Left kidney (tissue), 2 donors: ENCODE results near the gene UGT1A7. TPM values are rescaled to one million over a fixed set of nuclear protein-coding genes. Genes with fewer than 3 reads are reported as not detected.
"Not testable (repeated sequence)": the region's sequence is repeated elsewhere in the genome, so short reads cannot be mapped to it uniquely, and the experiment has no call there.

ENCODE experiments used
- DNase-seq: peaks from one replicate; pipeline ENCODE4 v3.0.0-alpha.2; 2013
- polyA plus RNA-seq: library from polyadenylated mRNA; unstranded; fragments of 120-200 nt; gene quantifications from one replicate; pipeline ENCODE4 v1.2.1, GENCODE V29; 2013; ENCODE audit not compliant: insufficient read length

UGT1A7 gene
- polyA plus RNA-seq, 1 donor = 0.07 TPM

DNA sequence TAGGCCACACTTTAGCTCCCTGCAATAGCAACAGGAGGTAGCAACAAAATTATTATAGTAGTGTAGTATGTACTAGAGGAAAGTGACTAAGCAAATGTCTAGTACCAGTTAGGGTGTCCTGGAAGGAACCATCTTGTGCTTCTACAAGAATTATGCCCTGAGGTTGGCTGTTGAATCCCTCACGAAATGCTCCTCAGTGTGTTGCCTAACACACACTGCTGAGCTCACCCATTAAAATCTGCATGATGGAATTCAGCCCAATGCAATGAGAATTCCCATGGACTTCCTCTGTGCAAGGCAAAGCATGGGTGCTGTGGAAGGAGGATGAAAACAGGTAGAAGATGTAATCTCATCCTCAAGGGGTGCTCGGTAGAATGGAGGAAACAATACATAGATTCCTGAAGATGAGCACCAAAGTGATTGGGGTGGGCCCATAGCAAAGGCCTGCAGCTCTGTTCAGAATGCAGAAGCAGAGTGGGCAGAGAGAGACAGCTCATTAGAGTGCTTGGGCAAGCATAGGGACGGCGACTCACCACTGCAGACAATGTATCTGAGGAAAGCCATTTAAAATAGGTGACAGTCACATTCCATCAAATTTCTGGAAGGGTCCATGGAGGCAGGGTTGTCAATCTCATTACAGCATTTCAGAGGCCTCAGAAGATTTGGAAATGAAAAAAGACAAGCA is 1.2 kb upstream of the UGT1A7 start:
- DNase-seq = no peak

DNA sequence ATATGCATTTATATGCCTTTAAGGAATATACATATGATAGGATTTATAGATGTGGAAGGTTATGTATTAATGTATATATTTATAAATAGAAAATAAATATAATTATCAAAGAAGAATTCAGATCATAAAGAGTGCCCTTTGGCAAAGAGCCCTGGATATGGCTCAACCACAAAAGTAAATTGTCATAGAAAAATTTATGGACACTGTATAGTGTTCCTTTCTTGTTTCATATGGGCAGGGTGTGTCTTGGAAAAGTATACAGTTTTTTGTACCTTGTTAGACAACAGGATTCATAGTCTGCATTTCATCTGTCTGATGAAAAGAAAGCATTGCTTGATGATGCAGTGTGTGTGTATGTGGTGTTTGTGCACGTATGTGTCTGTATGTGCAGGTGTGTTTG is 2.9 kb downstream of the UGT1A7 start:
- DNase-seq = no peak

DNA sequence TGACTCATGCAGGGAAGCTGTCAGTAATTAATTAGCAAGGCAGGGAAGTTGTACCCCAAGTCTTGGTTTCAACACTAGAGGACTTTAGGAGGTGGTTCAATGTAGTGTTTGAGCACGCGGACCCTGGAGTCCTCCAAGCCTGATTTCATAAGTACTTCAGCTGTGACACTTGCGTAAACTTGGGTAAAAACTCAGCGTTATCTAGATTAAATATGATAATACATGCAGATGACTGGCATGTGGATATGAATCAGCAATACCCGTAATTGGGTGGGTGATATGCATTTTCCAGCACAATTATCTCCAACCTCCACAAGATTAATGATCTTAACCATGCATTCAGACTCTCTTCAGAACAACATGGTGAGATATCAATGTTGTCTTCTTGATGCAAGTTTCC is 5.2 kb downstream of the UGT1A7 start:
- no peak for DNase-seq

DNA sequence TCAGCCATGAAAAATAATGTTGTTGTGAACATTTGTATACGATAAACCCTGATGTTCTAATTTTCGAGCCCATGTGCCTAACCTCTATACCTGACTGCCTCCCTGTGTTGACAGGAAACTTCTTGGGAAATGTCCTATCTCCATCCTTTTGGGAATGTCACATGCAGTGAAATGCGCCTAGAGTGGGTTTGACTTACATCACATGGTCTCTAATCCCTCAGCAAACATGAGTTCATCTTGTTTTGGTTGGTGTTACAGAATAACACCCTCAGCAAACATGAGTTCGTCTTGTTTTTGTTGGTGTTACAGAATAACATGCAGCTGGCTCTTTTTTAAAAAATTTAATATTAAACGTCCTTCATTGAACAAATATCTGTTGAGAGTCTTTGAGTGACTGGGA is 6.6 kb downstream of the UGT1A7 start:
- no peak for DNase-seq

DNA sequence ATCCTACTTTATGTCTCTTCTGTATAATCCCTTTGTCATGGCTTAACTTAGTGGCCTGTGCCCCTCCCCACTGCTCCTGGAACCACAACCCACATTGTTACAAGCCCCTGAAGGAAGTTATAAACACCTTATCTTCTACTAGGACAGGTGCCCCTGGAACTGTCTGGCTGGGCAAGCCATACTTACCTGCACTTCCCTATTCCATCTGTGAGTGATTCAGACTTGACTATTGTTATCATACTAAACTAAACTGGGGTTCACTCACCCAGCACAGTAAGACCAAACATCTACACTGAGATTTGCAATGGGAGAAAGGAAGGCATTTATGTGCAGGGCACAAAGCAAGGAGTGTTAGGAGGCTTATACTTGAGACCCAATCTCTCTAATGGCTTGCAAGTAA is 7.3 kb downstream of the UGT1A7 start:
- DNase-seq = no peak

DNA sequence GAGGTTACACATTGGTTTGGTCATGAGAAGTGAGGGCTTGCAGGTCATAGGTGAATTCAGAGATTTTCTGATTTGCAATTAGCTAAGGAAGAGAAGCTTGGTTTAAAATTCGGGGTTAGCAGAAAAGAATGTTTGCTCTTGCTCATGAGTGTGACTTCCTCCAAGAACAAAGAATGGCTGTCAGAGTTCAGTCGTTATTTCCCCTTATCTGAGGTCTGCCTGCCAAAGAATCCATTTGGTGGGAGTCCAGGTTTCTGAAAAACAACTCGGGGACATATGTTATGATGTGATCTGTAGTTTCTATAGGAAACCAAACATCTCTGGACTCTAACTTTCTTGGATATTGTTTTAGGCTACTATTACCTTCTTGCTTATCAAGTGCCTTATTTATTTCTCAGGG is 7.8 kb downstream of the UGT1A7 start:
- no peak for DNase-seq

DNA sequence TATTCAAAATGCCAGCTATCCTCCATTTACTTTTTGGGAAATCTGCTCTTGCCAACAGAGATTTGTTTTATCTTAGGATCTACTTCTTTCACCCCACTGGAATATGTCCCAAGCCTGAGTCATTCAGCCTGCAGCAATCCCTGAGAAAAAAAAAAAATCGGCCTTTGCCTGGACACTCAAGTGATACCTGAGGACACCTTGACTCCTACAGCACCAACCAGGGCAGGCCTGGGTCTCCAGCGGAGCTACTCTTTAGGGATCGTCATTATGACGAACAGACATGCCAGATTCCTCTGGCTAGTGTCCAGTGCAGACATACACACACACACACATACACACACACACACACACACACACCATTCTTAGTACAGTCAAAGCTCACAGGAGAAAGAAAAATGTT is 8.7 kb downstream of the UGT1A7 start:
- no peak for DNase-seq

DNA sequence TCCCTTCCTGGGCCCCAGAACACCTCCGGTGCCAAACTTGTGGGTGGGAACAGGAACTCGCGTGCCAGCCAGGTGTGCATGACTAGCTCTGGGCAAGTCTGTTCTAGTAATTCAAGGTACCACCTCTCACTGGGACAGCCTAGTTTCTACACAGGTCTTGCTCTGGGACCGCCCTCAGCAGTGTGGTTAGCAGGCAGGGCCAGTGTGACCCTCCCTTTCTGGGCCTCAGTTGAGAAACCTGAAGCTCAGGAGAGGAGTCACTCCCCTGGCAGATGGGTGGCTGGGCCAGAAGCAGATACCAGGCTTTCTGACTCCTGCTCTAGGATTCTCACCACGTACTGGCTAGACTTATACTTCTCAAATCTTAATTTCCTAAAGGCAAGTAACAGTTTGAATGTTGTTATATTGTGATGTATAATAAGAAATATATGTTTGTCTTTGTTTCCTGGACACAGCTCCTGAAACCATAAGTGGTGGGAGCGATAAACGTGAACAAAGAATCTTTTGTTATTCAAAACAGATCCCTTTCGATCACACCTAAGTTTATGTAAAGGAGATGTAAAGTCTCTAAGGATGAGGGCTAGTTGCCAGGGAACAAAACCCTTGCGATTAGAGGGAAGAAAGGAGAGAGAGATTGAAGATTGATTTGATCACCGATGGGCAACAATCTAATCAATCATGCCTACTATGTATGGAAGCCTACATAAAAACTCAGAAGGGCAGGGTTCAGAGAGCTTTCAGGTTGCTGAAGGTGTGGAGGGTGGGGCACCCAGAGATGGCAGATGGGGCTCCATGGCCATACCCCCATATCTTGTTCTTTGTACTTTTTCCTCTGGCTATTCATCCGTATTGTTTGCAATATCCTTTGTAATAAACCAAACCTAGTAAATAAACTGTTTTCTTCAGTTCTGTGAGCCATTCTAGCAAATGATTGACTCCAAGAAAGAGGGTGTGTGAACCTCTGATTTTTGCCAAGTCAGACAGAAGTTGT is 10.0 kb downstream of the UGT1A7 start:
- no peak for DNase-seq

DNA sequence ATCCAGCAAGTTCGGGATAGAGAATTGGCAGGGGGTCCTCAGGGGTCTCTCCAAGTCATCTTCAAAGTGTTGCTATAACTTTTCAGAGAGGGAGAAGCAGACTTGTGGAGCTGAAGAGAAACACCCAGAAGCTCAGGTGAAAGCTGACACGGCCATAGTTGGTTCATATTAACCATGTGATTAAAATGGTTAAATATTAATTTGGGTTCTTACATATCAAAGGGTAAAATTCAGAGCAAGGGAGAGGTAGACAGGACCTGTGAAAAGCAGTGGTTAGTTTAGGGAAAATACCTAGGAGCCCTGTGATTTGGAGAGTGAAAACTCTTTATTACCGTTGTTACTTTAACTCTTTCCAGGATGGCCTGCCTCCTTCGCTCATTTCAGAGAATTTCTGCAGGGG is 10.9 kb downstream of the UGT1A7 start, which contains the start of gene UGT1A6:
UGT1A6 (plus strand) TSS at position 243 of the 400 bp plus-strand sequence; CDS start at position 358, 115 bp downstream.
- no peak for DNase-seq

DNA sequence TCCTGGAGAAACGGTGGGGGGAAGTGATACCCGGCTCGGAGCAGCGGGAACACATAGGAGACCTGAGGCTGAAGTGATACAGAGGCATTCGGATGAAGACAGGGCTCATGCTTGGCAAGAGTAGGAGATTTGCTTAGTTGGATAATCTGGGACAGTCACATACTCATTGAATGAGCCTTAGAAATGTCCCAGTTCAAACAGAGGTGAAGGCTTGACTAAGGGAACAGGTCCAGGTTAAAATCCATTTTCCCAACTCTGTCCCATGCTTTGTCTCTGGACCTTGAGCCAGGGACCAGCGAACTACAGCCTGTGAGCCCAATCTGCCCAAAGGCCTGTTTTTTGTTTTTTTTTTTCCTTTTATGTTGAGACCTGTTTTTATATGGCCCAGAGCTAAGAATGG is 12.3 kb downstream of the UGT1A7 start:
- DNase-seq = no peak

DNA sequence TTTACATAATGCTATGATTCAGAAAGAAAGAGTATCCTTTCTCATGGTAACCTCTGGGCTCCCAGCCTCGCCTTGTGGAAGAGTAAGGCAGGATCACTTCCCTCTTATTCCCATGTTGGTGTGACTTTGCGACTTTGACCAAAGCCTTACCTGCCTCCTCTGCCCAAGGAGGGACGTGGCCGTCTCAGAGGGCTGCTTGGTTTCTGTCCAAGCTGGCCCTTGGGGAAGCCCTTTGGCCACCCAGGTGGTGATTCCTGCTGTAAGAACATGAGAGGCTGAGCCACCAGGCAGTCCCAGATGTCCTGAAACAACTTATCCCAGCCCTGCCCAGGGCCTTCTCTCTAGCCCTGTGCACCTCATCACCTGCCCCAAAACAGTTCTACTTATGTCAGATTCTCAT is 17.0 kb downstream of the UGT1A7 start:
- no peak for DNase-seq

DNA sequence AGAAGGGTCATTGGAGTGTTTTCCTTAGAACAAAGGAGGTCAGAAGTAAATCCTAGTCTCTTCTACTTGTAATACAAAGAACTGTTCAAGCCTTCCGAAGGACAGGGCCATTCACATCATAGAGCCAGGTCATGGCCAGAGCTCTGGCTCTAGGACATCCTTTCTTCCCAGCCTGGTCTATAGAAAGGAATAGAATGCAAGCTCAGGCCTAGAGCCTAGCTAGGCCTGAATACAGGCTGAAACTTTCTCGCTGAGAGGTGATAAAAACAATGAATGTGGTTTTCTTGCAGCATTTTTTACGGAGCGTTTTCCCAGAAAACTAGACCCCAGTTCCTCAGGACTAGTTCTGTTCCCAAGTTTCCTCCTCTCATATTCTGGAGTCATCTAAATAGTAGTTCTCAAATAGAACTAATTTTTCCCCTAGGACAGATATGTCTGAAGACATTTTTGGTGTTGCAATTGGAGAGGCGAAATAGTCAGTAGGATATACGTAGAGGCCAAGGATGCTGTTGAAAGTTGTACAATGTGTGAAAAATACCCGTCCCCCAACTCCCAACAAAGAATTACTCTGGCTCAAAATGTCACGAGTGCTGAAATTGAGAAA is 17.8 kb downstream of the UGT1A7 start:
- no peak for DNase-seq

DNA sequence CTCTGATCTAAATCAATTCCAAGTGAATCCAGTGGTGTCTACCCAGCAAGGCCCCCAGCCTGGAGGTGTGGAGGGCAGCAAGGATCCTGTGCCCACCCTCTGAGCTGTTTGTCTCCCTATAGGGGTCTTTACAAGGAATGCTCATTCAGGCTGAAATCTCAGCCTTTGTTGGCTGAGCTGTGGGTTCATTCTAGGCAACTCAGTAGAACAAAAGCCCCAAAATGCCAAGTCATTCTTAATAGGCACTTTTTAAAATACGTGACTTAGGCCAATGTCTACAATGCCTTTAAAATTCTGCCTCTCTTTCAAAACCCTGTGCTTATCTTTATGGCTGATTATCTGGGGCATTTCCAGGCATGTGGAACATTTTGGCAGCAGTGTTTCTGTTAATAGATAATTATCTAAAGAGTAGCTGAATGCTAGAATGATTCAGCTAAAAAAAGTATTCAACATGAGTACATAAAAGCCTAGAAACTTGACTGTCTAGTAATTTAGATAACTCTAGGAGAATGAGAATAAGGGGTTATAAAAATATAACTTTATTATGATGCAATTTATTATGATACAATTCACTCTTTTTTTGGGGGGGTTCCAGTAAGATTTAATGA is 18.4 kb downstream of the UGT1A7 start:
- DNase-seq = peak; percentile 14

DNA sequence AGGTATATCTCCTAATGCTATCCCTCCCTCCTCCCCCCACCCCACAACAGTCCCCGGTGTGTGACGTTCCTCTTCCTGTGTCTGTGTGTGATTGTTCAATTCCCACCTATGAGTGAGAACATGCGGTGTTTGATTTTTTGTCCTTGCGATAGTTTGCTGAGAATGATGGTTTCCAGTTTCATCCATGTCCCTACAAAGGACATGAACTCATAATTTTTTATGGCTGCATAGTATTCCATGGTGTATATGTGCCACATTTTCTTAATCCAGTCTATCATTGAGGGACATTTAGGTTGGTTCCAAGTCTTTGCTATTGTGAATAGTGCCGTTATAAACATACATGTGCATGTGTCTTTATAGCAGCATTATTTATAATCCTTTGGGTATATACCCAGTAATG is 19.1 kb downstream of the UGT1A7 start:
- DNase-seq = not testable (repeated sequence)

DNA sequence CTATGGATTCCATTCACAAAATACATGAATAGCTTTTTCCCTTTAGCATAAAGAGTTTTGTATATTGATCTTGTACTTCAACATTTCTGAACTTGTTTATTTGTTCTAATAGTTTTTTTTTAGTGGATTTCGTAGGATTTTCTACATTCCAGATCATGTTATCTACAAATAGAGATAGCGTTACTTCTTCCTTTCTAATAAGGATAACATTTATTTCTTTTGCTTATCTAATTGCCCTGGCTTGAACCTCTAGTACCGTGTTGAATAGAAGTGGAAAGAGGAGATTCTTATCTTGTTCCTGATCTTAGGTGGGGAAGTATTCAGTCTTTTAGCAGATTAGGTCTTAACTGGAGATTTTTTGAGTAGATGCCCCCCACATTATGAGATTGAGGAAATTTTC is 20.5 kb downstream of the UGT1A7 start:
- DNase-seq = no peak

DNA sequence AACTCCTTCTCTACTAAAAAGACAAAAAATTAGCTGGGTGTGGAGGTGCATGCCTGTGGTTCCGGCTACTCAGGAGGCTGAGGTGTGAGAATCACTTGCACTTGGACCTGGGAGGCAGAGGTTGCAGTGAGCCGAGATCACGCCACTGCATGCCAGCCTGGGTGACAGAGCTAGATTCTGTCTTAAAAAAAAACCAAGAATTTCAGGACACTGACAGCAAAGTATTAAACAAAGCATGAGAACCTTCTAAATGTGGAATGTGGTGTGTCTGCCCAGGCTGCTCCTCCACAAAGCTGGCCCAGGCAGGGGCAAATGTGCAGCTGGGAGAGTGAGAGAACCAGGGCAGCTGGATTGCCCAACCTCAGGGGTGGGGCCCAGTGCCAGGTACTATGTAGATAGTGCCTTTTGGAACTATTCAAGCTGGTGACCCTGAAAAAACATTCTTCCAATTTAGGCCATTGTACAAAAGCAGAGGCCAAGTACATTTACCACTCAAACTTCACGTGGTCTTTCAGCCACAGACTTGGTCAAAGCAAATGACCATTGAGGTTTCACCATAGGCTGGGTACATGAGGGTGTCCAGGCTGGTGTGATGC is 24.3 kb downstream of the UGT1A7 start:
- no peak for DNase-seq

DNA sequence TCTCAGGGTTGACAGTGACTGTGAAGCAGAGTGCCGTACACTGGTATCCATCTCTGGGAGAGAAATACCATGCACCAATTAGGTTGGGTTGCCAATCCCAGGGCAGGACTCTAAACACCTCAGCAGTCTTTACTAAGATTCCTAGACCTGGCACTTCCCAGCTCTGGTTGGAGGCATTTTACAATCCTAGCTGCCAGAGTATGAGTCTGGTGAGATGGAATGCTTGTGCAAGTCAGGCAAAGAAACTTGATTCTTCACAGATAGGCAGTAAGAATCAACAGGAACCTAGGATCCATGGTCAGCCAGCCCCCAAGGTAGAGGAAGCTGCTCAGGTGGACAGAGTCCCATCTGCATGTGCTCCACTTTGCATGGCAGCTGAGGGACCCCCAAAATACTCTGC is 25.0 kb downstream of the UGT1A7 start:
- no peak for DNase-seq

DNA sequence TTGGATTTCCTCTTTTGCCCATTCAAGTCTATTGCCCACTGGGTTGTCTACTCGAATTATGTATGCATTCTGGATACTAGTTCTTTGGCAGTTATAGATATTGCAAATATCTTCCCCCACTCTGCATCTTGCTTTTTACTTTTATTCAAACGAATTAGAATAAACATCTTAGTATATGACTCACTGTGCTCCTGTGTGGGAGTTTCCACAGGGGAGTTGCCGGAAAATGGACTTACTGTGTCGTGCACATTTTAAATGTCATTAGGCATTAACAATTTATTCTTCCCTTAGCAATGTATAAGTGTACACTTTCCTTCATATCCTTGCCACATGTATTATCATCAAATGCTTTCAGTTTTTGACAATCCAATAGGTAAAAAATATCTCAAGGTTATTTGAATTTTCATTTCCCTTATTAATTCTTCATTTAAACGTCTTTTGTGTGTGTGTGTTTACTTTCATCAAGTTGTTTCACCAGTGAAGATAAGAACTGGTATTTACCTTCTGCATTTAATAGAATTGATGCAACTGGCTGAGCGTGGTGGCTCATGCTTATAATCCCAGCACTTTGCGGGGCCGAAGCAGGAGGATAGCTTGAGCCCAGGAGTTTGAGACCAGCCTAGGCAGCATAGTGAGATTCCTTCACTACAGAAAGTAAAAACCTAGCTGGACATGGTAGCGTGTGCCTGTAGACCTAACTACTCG is 26.4 kb downstream of the UGT1A7 start:
- no peak for DNase-seq

DNA sequence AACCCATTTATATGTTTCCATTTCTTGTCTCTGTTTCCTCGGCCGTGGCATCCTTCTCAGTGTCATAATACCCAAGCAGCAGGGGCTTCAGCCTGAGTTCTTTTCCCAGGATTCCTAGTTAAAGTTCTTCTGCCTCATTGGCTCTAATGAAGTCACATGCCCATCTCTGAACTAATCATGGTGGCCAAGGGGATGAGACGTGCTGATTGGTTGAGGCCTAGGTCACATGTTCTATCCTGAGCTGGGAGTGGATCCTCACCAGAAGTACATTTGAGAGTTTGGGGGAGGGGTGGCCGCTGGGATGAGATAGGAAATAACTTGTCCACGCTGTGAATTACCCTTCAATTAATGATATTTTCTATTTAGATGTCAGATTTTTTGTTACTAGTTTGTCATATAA is 27.2 kb downstream of the UGT1A7 start:
- no peak for DNase-seq

DNA sequence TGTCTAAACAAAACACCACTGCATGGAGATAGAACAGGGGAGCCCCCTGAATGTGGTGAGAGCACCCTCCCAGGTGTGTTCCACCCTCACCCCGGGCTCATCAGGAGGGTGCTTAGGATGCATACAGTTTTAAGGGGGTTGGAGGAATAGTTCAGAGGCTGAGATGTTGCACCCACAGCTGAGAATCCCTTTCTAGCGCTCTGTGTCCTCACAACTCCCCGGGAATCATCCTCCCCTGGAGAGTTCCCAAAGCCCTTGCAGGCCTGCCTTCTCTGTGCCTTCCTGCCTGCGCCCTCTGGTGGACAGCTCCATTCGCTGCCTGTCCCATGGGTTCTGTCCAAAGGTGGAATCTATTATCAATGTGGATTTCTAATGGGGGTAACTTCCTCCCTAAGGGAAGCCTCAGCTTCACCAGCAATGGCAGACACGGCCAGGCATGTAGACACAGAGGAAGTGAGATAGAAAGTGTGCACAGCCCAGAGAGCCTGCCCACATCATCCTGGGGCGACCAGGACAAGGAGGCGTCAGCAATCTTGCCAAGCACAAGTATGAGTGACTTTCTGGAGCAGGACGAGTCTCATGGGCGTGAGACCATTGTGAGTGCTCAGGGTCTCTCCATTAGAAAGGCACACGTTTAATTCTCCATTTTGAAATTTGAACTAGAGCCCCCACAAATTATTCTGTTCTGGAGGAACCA is 29.8 kb downstream of the UGT1A7 start:
- peak; percentile 61 for DNase-seq
